Hippocampal formation (tissue), 2 donors: ENCODE data around the gene HMG20B.
A peak's percentile ranks its signal among the peaks of the same experiment; 100 is the strongest.
"Not testable (repeated sequence)": the region's sequence is repeated elsewhere in the genome, so short reads cannot be mapped to it uniquely, and the experiment has no call there.

Experiments
- DNase-seq, 2 donors: peaks; one replicate each; lab custom pipeline; 2025; lab: John Stamatoyannopoulos, UW

The HMG20B gene

GRCh38 chr19:3572855-3573161, at the start of gene HMG20B:
HMG20B (plus strand) TSS chr19:3572944; CDS start chr19:3573310, 366 bp downstream.
- DNase-seq, result no peak

GRCh38 chr19:3523361-3524077, 49.2 kb upstream of the HMG20B start:
- no peak for DNase-seq

GRCh38 chr19:3524078-3524842, 48.5 kb upstream of the HMG20B start:
- DNase-seq, result no peak

GRCh38 chr19:3524904-3525451, 47.8 kb upstream of the HMG20B start:
- DNase-seq, result no peak

GRCh38 chr19:3526507-3527237, 46.1 kb upstream of the HMG20B start:
- DNase-seq, result no peak

- DNase-seq, result no peak
Measured at GRCh38 chr19:3527238-3527910, 45.4 kb upstream of the HMG20B start.

- no peak for DNase-seq
Measured at GRCh38 chr19:3528080-3528479, 44.7 kb upstream of the HMG20B start.

- no peak for DNase-seq
Measured at GRCh38 chr19:3528539-3529211, 44.1 kb upstream of the HMG20B start.

- DNase-seq, result not testable (repeated sequence)
Measured at GRCh38 chr19:3529299-3529698, 43.4 kb upstream of the HMG20B start.

GRCh38 chr19:3530389-3530788, 42.4 kb upstream of the HMG20B start:
- DNase-seq, result no peak

GRCh38 chr19:3531716-3532115, 41.0 kb upstream of the HMG20B start:
- no peak for DNase-seq

GRCh38 chr19:3532154-3532786, 40.5 kb upstream of the HMG20B start:
- DNase-seq, result no peak

GRCh38 chr19:3533033-3533432, 39.7 kb upstream of the HMG20B start:
- DNase-seq, result no peak

- no peak for DNase-seq
Measured at GRCh38 chr19:3533563-3534216, 39.1 kb upstream of the HMG20B start.

GRCh38 chr19:3534375-3535234, 38.1 kb upstream of the HMG20B start:
- no peak for DNase-seq

- DNase-seq, result no peak
Measured at GRCh38 chr19:3535235-3535535, 37.6 kb upstream of the HMG20B start.

- no peak for DNase-seq
Measured at GRCh38 chr19:3535563-3535965, 37.2 kb upstream of the HMG20B start.

- DNase-seq, result no peak
Measured at GRCh38 chr19:3535981-3536380, 36.8 kb upstream of the HMG20B start.

GRCh38 chr19:3536429-3537100, 36.2 kb upstream of the HMG20B start:
- peak; percentile 56 to 73 for DNase-seq
